WTC11 (cell line): Measurements from ENCODE around the gene ACADVL. TPM values are rescaled to one million over a fixed set of nuclear protein-coding genes. Genes with fewer than 3 reads are reported as not detected.

Experiments used
- ATAC-seq: fragments of 200-7000 bp; cut with Tn5 transposase; 2 replicates; pipeline ENCODE4 v1.10.0; 2021; ENCODE audit warnings: mild to moderate bottlenecking, moderate library complexity
- CTCF ChIA-PET: fragments of 300-600 bp; sonication (Branson Sonifier 250); formaldehyde crosslinking; loops from one replicate; lab custom pipeline; 2021; ENCODE audit warnings: antibody characterized with exemption; lab: Charles Lee
- POLR2A ChIA-PET: fragments of 350-600 bp; sonication (Branson Sonifier 250); formaldehyde crosslinking; loops from one replicate; lab custom pipeline; 2021; ENCODE audit warnings: antibody characterized with exemption; lab: Charles Lee
- DNase-seq: peaks from one replicate; pipeline ENCODE4 v3.0.0; 2021; ENCODE audit warnings: low spot score
- H3K27ac Mint-ChIP-seq: 2 replicates; pipeline ENCODE4 v1.8.0; 2021; ENCODE audit warnings: mixed read lengths
- H3K27me3 Mint-ChIP-seq: 2 replicates; pipeline ENCODE4 v1.8.0; 2021; ENCODE audit warnings: low read depth, mild to moderate bottlenecking, moderate library complexity, mixed read lengths
- H3K36me3 Mint-ChIP-seq: 2 replicates; pipeline ENCODE4 v1.8.0; 2021; ENCODE audit warnings: mixed read lengths
- H3K4me1 Mint-ChIP-seq: 2 replicates; pipeline ENCODE4 v1.8.0; 2022; ENCODE audit warnings: mixed read lengths
- H3K4me3 Mint-ChIP-seq: 2 replicates; pipeline ENCODE4 v1.8.0; 2021; ENCODE audit warnings: mild to moderate bottlenecking, moderate library complexity, mixed read lengths
- H3K9me3 Mint-ChIP-seq: 2 replicates; pipeline ENCODE4 v1.8.0; 2021; ENCODE audit warnings: mixed read lengths
- AFF4 ChIP-seq: sonication (generic); formaldehyde crosslinking; IDR thresholded peaks from 2 replicates; pipeline ENCODE4 v1.8.1; 2023; ENCODE audit warnings: mild to moderate bottlenecking, missing genetic modification reagents, borderline replicate concordance
- AR ChIP-seq: fragments of 250-450 bp; sonication (Bioruptor Pico); IDR thresholded peaks from 2 replicates; pipeline ENCODE4 v1.9.0; 2021; ENCODE audit warnings: mild to moderate bottlenecking
- ATF2 ChIP-seq: sonication (generic); formaldehyde crosslinking; IDR thresholded peaks from 2 replicates; pipeline ENCODE4 v1.8.1; 2022; ENCODE audit warnings: low read depth, missing genetic modification reagents, borderline replicate concordance
- CTCF ChIP-seq: fragments of 200-600 bp; IDR thresholded peaks from 2 replicates; pipeline ENCODE4 v1.8.0; 2022; ENCODE audit warnings: antibody characterized with exemption
- ETV6 ChIP-seq: sonication (generic); formaldehyde crosslinking; IDR thresholded peaks from 2 replicates; pipeline ENCODE4 v1.8.1; 2022; ENCODE audit warnings: mild to moderate bottlenecking, missing genetic modification reagents
- GTF2I ChIP-seq: fragments of 250-450 bp; sonication (Bioruptor Pico); conservative IDR thresholded peaks from 2 replicates; pipeline ENCODE4 v1.4.0; 2021; ENCODE audit warnings: mild to moderate bottlenecking
- KAT7 ChIP-seq: sonication (generic); formaldehyde crosslinking; IDR thresholded peaks from 2 replicates; pipeline ENCODE4 v1.8.1; 2023; ENCODE audit warnings: missing genetic modification reagents, mild to moderate bottlenecking, borderline replicate concordance
- MYBL2 ChIP-seq: sonication (generic); formaldehyde crosslinking; IDR thresholded peaks from 2 replicates; pipeline ENCODE4 v1.8.1; 2023; ENCODE audit warnings: mild to moderate bottlenecking, moderate library complexity, missing genetic modification reagents
- NFYB ChIP-seq: sonication (generic); formaldehyde crosslinking; conservative IDR thresholded peaks from 2 replicates; pipeline ENCODE4 v1.8.0; 2022; ENCODE audit warnings: low read depth, missing genetic modification reagents
- NR2C2 ChIP-seq: sonication (generic); formaldehyde crosslinking; IDR thresholded peaks from 2 replicates; pipeline ENCODE4 v1.8.0; 2022; ENCODE audit warnings: mild to moderate bottlenecking, missing genetic modification reagents
- NR3C1 ChIP-seq: sonication (generic); formaldehyde crosslinking; conservative IDR thresholded peaks from 2 replicates; pipeline ENCODE4 v1.8.1; 2023; ENCODE audit warnings: low read depth, mild to moderate bottlenecking, missing genetic modification reagents
- OVOL2 ChIP-seq: fragments of 250-450 bp; sonication (Bioruptor Pico); IDR thresholded peaks from 2 replicates; pipeline ENCODE4 v1.9.0; 2021; ENCODE audit warnings: mild to moderate bottlenecking, borderline replicate concordance
- RORB ChIP-seq: fragments of 250-450 bp; sonication (Bioruptor Pico); IDR thresholded peaks from 2 replicates; pipeline ENCODE4 v1.9.0; 2021; ENCODE audit warnings: mild to moderate bottlenecking
- SMAD3 ChIP-seq: sonication (generic); formaldehyde crosslinking; IDR thresholded peaks from 2 replicates; pipeline ENCODE4 v1.8.0; 2022; ENCODE audit warnings: missing genetic modification reagents, mild to moderate bottlenecking, borderline replicate concordance
- SP1 ChIP-seq: sonication (generic); formaldehyde crosslinking; conservative IDR thresholded peaks from 2 replicates; pipeline ENCODE4 v1.8.1; 2022; ENCODE audit warnings: missing genetic modification reagents
- TP53 ChIP-seq: sonication (generic); formaldehyde crosslinking; IDR thresholded peaks from 2 replicates; pipeline ENCODE4 v1.8.1; 2023; ENCODE audit warnings: mild to moderate bottlenecking, missing genetic modification reagents
- USF1 ChIP-seq: sonication (generic); formaldehyde crosslinking; IDR thresholded peaks from 2 replicates; pipeline ENCODE4 v1.8.0; 2022; ENCODE audit warnings: mild to moderate bottlenecking, missing genetic modification reagents
- ZBTB43 ChIP-seq: sonication (generic); formaldehyde crosslinking; IDR thresholded peaks from 2 replicates; pipeline ENCODE4 v1.8.1; 2023; ENCODE audit warnings: mild to moderate bottlenecking, missing genetic modification reagents
- ZNF281 ChIP-seq: sonication (generic); formaldehyde crosslinking; IDR thresholded peaks from 2 replicates; pipeline ENCODE4 v1.8.0; 2023; ENCODE audit warnings: mild to moderate bottlenecking, missing genetic modification reagents
- ZNF317 ChIP-seq: sonication (generic); formaldehyde crosslinking; IDR thresholded peaks from 2 replicates; pipeline ENCODE4 v1.8.1; 2023; ENCODE audit warnings: low read depth, mild to moderate bottlenecking, moderate library complexity, missing genetic modification reagents, borderline replicate concordance
- total RNA-seq: library from RNA; stranded (reverse); gene quantifications from 3 replicates; pipeline ENCODE4 v1.2.3, GENCODE V29; 2021

Gene ACADVL
- total RNA-seq, 1 experiment from 2014 or later: 236 TPM

GRCh38 chr17:7208754-7209460, 10.8 kb upstream of the ACADVL start:
- DNase-seq (no peak), ATAC-seq (no peak)
- peaks cover 63% of the 10 kb centered on the region for H3K4me1 Mint-ChIP-seq
- no peaks in the 10 kb centered on the region for H3K9me3 Mint-ChIP-seq
- POLR2A ChIA-PET: no interaction called here
- H3K36me3 Mint-ChIP-seq: no peaks in the 10 kb centered on the region; the same call in 1 of the 2 replicates
- H3K4me3 Mint-ChIP-seq: peak overlapping the region; percentile 57
- CTCF ChIA-PET: interaction anchor here (1.4 to 3.1 kb wide), 4 partner anchors 10 to 163 kb away, joined by 6 to 24 read pairs (median 9); partner anchors contain the start of genes ACADVL and DLG4
- TF ChIP-seq AR (CRISPR knock-in tag) (no peak), ZBTB43 (no peak), AFF4 (CRISPR knock-in tag) (no peak), KAT7 (CRISPR knock-in tag) (no peak), NFYB (no peak), ZNF281 (CRISPR knock-in tag) (no peak), ZNF317 (CRISPR knock-in tag) (no peak), SMAD3 (no peak), RORB (no peak), NR2C2 (CRISPR knock-in tag) (no peak), MYBL2 (no peak), ETV6 (CRISPR knock-in tag) (no peak), CTCF (no peak), ATF2 (CRISPR knock-in tag) (no peak), GTF2I (CRISPR knock-in tag) (no peak), OVOL2 (no peak), NR3C1 (CRISPR knock-in tag) (no peak), SP1 (CRISPR knock-in tag) (no peak), TP53 (CRISPR knock-in tag) (no peak), USF1 (CRISPR knock-in tag) (no peak)
- TF ChIP-seq, all 79 proteins: peak for 0
- H3K27ac Mint-ChIP-seq: peak overlapping the region; percentile 69
- H3K27me3 Mint-ChIP-seq: no peaks in the 10 kb centered on the region
